HCT116 (cell line): ENCODE results near the gene ELL3. TPM values are rescaled to one million over a fixed set of nuclear protein-coding genes. Genes with fewer than 3 reads are reported as not detected.

ENCODE experiments used
- ATAC-seq: fragments of 200-7000 bp; cut with Tn5 transposase; 2 replicates; pipeline ENCODE4 v1.9.1; 2020; ENCODE audit warnings: mild to moderate bottlenecking, moderate library complexity
- BruUV-seq: library from RNA; stranded (reverse); fragments of 400-500 nt; replicated peaks from 2 replicates; lab custom pipeline; 2021; lab: Mats Ljungman, UMichigan
- CTCF ChIA-PET: fragments of 300-600 bp; sonication (Branson Sonifier 250); formaldehyde crosslinking; loops from one replicate; lab custom pipeline; 2021; ENCODE audit warnings: antibody characterized with exemption; lab: Charles Lee
- POLR2A ChIA-PET: fragments of 300-600, 350-600 bp; sonication (Branson Sonifier 250); formaldehyde crosslinking; loops from one replicate; lab custom pipeline; 2021; ENCODE audit warnings: antibody characterized with exemption; lab: Charles Lee
- RAD21 ChIA-PET, 2 experiments: fragments of 300-600 bp; sonication (Branson Sonifier 250); formaldehyde crosslinking; loops; one replicate each; lab custom pipeline; 2023; ENCODE audit warnings: low total read pairs in 2 of 2; ENCODE audit not compliant: uncharacterized antibody in 2 of 2, unreplicated experiment in 2 of 2, low non-redundant PET in 1 of 2; lab: Charles Lee
- DNase-seq: peaks from one replicate; pipeline ENCODE4 v3.0.0-alpha.2; 2010; ENCODE audit warnings: low read depth, low spot score
- H2AFZ ChIP-seq: fragments of 200-600 bp; shearing (Covaris generic), sonication (generic); 2 replicates; pipeline ENCODE4 v1.6.1; 2017; ENCODE audit warnings: low read depth, mixed run types, mixed read lengths, antibody characterized with exemption, low read length; ENCODE audit not compliant: poor library complexity, severe bottlenecking
- H3K27ac ChIP-seq: 2 replicates; pipeline ENCODE4 v1.5.1; 2012; ENCODE audit warnings: low read depth, low read length
- H3K27me3 ChIP-seq: fragments of 200-600 bp; sonication (generic); 2 replicates; pipeline ENCODE4 v1.6.1; 2016; ENCODE audit warnings: mixed run types, low read length, mixed read lengths; ENCODE audit not compliant: insufficient read depth
- H3K36me3 ChIP-seq, 2 experiments: fragments of 200-500 bp in 1 of 2; fragments of 200-600 bp in 1 of 2; sonication (Bioruptor generic) in 1 of 2; sonication (generic) in 1 of 2; 2 replicates each; pipeline versions ENCODE4 v1.5.1 to v1.6.1; 2014 to 2016; ENCODE audit warnings: low read length in 2 of 2, inconsistent platforms in 1 of 2, mixed read lengths in 1 of 2, mixed run types in 1 of 2; ENCODE audit not compliant: insufficient read depth in 2 of 2, control insufficient read depth in 1 of 2
- H3K4me1 ChIP-seq, 2 experiments: fragments of 200-600 bp in 1 of 2; sonication (generic) in 1 of 2; 2 replicates each; pipeline versions ENCODE4 v1.5.1 to v1.6.1; 2012 to 2017; ENCODE audit warnings: low read length in 2 of 2, inconsistent platforms in 1 of 2, mild to moderate bottlenecking in 1 of 2, mixed read lengths in 1 of 2, mixed run types in 1 of 2, moderate library complexity in 1 of 2; ENCODE audit not compliant: insufficient read depth in 2 of 2, control insufficient read depth in 1 of 2
- H3K4me2 ChIP-seq: fragments of 200-600 bp; sonication (generic); 2 replicates; pipeline ENCODE4 v1.6.1; 2017; ENCODE audit warnings: mixed run types, low read length, mixed read lengths
- H3K4me3 ChIP-seq, 2 experiments: fragments of 200-600 bp in 1 of 2; sonication (generic) in 1 of 2; replicated peaks in 1 of 2; 2 replicates each; pipeline ENCODE4 v1.5.1; 2011 to 2016; ENCODE audit warnings: low read length in 2 of 2, control low read depth in 1 of 2, low read depth in 1 of 2, mild to moderate bottlenecking in 1 of 2, mixed read lengths in 1 of 2, mixed run types in 1 of 2
- H3K79me2 ChIP-seq: fragments of 200-600 bp; sonication (generic); 2 replicates; pipeline ENCODE4 v1.6.1; 2017; ENCODE audit warnings: mild to moderate bottlenecking, mixed run types, low read length, moderate library complexity, mixed read lengths; ENCODE audit not compliant: insufficient read depth
- H3K9ac ChIP-seq: fragments of 200-600 bp; sonication (generic); 2 replicates; pipeline ENCODE4 v1.6.1; 2016; ENCODE audit warnings: low read length, mixed read lengths
- H3K9me2 ChIP-seq: fragments of 200-600 bp; sonication (generic), shearing (Covaris generic); 2 replicates; pipeline ENCODE4 v1.6.1; 2017; ENCODE audit warnings: mixed run types, mild to moderate bottlenecking, moderate library complexity; ENCODE audit not compliant: insufficient read depth
- H3K9me3 ChIP-seq, 2 experiments: fragments of 200-500 bp in 1 of 2; fragments of 200-600 bp in 1 of 2; sonication (Bioruptor generic) in 1 of 2; sonication (generic) in 1 of 2; 2 replicates each; pipeline ENCODE4 v1.6.1; 2014 to 2017; ENCODE audit warnings: low read length in 2 of 2, mixed read lengths in 2 of 2, inconsistent platforms in 1 of 2, low read depth in 1 of 2, mild to moderate bottlenecking in 1 of 2, mixed run types in 1 of 2, moderate library complexity in 1 of 2; ENCODE audit not compliant: control insufficient read depth in 1 of 2, insufficient read depth in 1 of 2
- H4K20me1 ChIP-seq: fragments of 200-600 bp; sonication (generic), shearing (Covaris generic); 2 replicates; pipeline ENCODE4 v1.6.1; 2017; ENCODE audit warnings: mixed run types, mild to moderate bottlenecking, moderate library complexity; ENCODE audit not compliant: insufficient read depth
- ATF3 ChIP-seq: IDR thresholded peaks from 2 replicates; pipeline ENCODE4 v1.6.1; 2012
- EGR1 ChIP-seq: IDR thresholded peaks from 2 replicates; pipeline ENCODE4 v1.6.1; 2012; ENCODE audit warnings: low read depth
- ELF1 ChIP-seq: IDR thresholded peaks from 2 replicates; pipeline ENCODE4 v1.6.1; 2012; ENCODE audit warnings: low read depth, borderline replicate concordance
- EZH2 ChIP-seq: fragments of 200-600 bp; sonication (generic); IDR thresholded peaks from 2 replicates; pipeline ENCODE4 v1.6.1; 2017; ENCODE audit warnings: antibody characterized with exemption, mixed run types
- EZH2phosphoT487 ChIP-seq: fragments of 200-600 bp; IDR thresholded peaks from 2 replicates; pipeline ENCODE4 v1.6.1; 2018; ENCODE audit warnings: antibody characterized with exemption, borderline replicate concordance
- JUND ChIP-seq: IDR thresholded peaks from 2 replicates; pipeline ENCODE4 v1.6.1; 2012
- POLR2AphosphoS5 ChIP-seq: IDR thresholded peaks from 2 replicates; pipeline ENCODE4 v1.6.1; 2011; ENCODE audit warnings: mild to moderate bottlenecking, low read depth, low read length, moderate library complexity
- RAD21 ChIP-seq: IDR thresholded peaks from 2 replicates; pipeline ENCODE4 v1.6.1; 2012; ENCODE audit warnings: low read depth, mild to moderate bottlenecking
- REST ChIP-seq: IDR thresholded peaks from 2 replicates; pipeline ENCODE4 v1.6.1; 2012; ENCODE audit warnings: low read depth
- SIN3A ChIP-seq: IDR thresholded peaks from 2 replicates; pipeline ENCODE4 v1.6.1; 2012; ENCODE audit warnings: low read depth
- SP1 ChIP-seq: IDR thresholded peaks from 2 replicates; pipeline ENCODE4 v1.6.1; 2012; ENCODE audit warnings: low read depth
- TCF7L2 ChIP-seq: IDR thresholded peaks from 2 replicates; pipeline ENCODE4 v1.7.0; 2011; ENCODE audit warnings: borderline replicate concordance, inconsistent platforms; ENCODE audit not compliant: insufficient read depth, insufficient read length; ENCODE audit errors: extremely low read depth
- ZBTB33 ChIP-seq: IDR thresholded peaks from 2 replicates; pipeline ENCODE4 v1.6.1; 2011; ENCODE audit warnings: mild to moderate bottlenecking, low read length, moderate library complexity; ENCODE audit not compliant: insufficient replicate concordance; ENCODE audit errors: extremely low read depth
- intact Hi-C: fragments of 100-400 bp; cut with micrococcal nuclease; formaldehyde crosslinking; loops from 2 replicates; pipeline ENCODE4 v1.10.0; 2022
- total RNA-seq: library from RNA; stranded (reverse); gene quantifications from one replicate; pipeline ENCODE4 v1.2.1, GENCODE V29; 2021; ENCODE audit not compliant: unreplicated experiment

Gene ELL3
- total RNA-seq, 1 experiment from 2014 or later = 16.2 TPM

- Histone ChIP-seq H3K9ac (no peak overlapping the region), H3K27me3 (no peaks in the 10 kb centered on the region), H3K9me3 (no peaks in the 10 kb centered on the region), H3K4me2 (no peak overlapping the region), H3K36me3 (peaks cover 31 to 40% of the 10 kb centered on the region in 2 experiments), H3K79me2 (peaks cover 37% of the 10 kb centered on the region), H3K9me2 (no peaks in the 10 kb centered on the region), H2AFZ (no peak overlapping the region), H3K27ac (no peak overlapping the region), H4K20me1 (no peaks in the 10 kb centered on the region), H3K4me3 (no peak overlapping the region), H3K4me1 (peaks cover 13 to 23% of the 10 kb centered on the region in 2 experiments)
- ATAC-seq = no peak
- ChIA-PET RAD21 (no interaction called here), CTCF (interaction anchor here (0.6 kb wide), 1 partner anchor 17 kb away, joined by 3 read pairs; the partner anchor contains the start of gene ELL3), POLR2A (no interaction called here)
- intact Hi-C loops = no loop called here
- DNase-seq = no peak
- TF ChIP-seq EZH2phosphoT487 (no peak), JUND (no peak), ZBTB33 (no peak), EZH2 (no peak), POLR2AphosphoS5 (no peak), REST (no peak), ATF3 (no peak), EGR1 (no peak), ELF1 (no peak), TCF7L2 (no peak), RAD21 (no peak), SIN3A (no peak), SP1 (no peak)
- BruUV-seq = no TSS peak
Measured at GRCh38 chr15:43794269-43795037, 17.7 kb upstream of the ELL3 start.
